GM12878 (cell line): ENCODE measurements around the gene TRIM46. TPM values are rescaled to one million over a fixed set of nuclear protein-coding genes. Genes with fewer than 3 reads are reported as not detected.
A peak's percentile ranks its signal among the peaks of the same experiment; 100 is the strongest.
"Not testable (repeated sequence)": the region's sequence is repeated elsewhere in the genome, so short reads cannot be mapped to it uniquely, and the experiment has no call there.

ENCODE experiments used
- ATAC-seq: fragments of 200-7000 bp; cut with Tn5 transposase; 3 replicates; pipeline ENCODE4 v1.9.1; 2020; ENCODE audit warnings: mild to moderate bottlenecking, moderate library complexity
- BruUV-seq: library from RNA; stranded (reverse); fragments of 400-500 nt; replicated peaks from 2 replicates; lab custom pipeline; 2021; lab: Mats Ljungman, UMichigan
- CTCF ChIA-PET: fragments of 300-600 bp; sonication (Branson Sonifier 250); formaldehyde crosslinking; extraction: SDS; loops from one replicate; lab custom pipeline; 2021; ENCODE audit warnings: inconsistent platforms; lab: Yijun Ruan, JAX
- POLR2A ChIA-PET: fragments of 350-600 bp; formaldehyde crosslinking; extraction: SDS; loops from one replicate; lab custom pipeline; 2021; ENCODE audit warnings: inconsistent platforms; lab: Charles Lee
- RAD21 ChIA-PET: fragments of 300-600 bp; sonication (Branson Sonifier 250); formaldehyde crosslinking; loops from one replicate; lab custom pipeline; 2023; ENCODE audit warnings: antibody characterized with exemption; ENCODE audit not compliant: unreplicated experiment; lab: Charles Lee
- SMC1A ChIA-PET: fragments of 300-600 bp; sonication (Branson Sonifier 250); formaldehyde crosslinking; loops from one replicate; lab custom pipeline; 2023; ENCODE audit not compliant: unreplicated experiment, uncharacterized antibody; lab: Charles Lee
- DNase-seq: peaks from one replicate; pipeline ENCODE4 v3.0.0-alpha.2; 2011; ENCODE audit warnings: low read depth, low spot score
- FAIRE-seq: peaks from 3 replicates; lab custom pipeline; 2011; peaks lifted over from hg19 to GRCh38; lab: Jason Lieb, UNC
- H2AFZ ChIP-seq: 2 replicates; pipeline ENCODE4 v1.6.0; 2011; ENCODE audit warnings: low read depth, low read length, control low read depth; ENCODE audit not compliant: control insufficient read depth
- H3K27ac ChIP-seq: 2 replicates; pipeline ENCODE4 v1.5.1; 2011; ENCODE audit warnings: control low read depth; ENCODE audit not compliant: control insufficient read depth, insufficient read depth
- H3K27me3 ChIP-seq, 2 experiments: replicated peaks in 1 of 2; 2 replicates each; pipeline versions ENCODE4 v1.6.0 to v1.6.1; 2011; ENCODE audit warnings: low read length in 1 of 2; ENCODE audit not compliant: control insufficient read depth in 2 of 2, insufficient read depth in 2 of 2
- H3K36me3 ChIP-seq, 2 experiments: 2 replicates each; pipeline ENCODE4 v1.5.1; 2011; ENCODE audit warnings: low read length in 1 of 2; ENCODE audit not compliant: control insufficient read depth in 2 of 2, insufficient read depth in 2 of 2
- H3K4me1 ChIP-seq: 2 replicates; pipeline ENCODE4 v1.6.1; 2011; ENCODE audit warnings: mild to moderate bottlenecking, low read length, moderate library complexity, mixed read lengths; ENCODE audit not compliant: control insufficient read depth, insufficient read depth
- H3K4me2 ChIP-seq: 2 replicates; pipeline ENCODE4 v1.6.0; 2011; ENCODE audit warnings: control low read depth; ENCODE audit not compliant: control insufficient read depth, insufficient read depth
- H3K4me3 ChIP-seq: fragments of 200-600 bp; sonication (generic); 2 replicates; pipeline ENCODE4 v1.5.1; 2016
- H3K79me2 ChIP-seq: 2 replicates; pipeline ENCODE4 v1.6.0; 2011; ENCODE audit warnings: low read length; ENCODE audit not compliant: control insufficient read depth, insufficient read depth
- H3K9ac ChIP-seq: 2 replicates; pipeline ENCODE4 v1.8.0; 2011; ENCODE audit warnings: low read length, control low read depth, mixed read lengths; ENCODE audit not compliant: control insufficient read depth, insufficient read depth
- H3K9me3 ChIP-seq: replicated peaks from 3 replicates; pipeline ENCODE4 v1.5.1; 2011; ENCODE audit warnings: mild to moderate bottlenecking, low read length; ENCODE audit not compliant: control insufficient read depth, insufficient read depth
- H4K20me1 ChIP-seq: 2 replicates; pipeline ENCODE4 v1.6.0; 2011; ENCODE audit not compliant: control insufficient read depth, insufficient read depth
- PML ChIP-seq: IDR thresholded peaks from 2 replicates; pipeline ENCODE4 v1.6.1; 2012; ENCODE audit warnings: low read length, inconsistent platforms
- TCF12 ChIP-seq: IDR thresholded peaks from 2 replicates; pipeline ENCODE4 v1.6.1; 2011; ENCODE audit warnings: low read depth, mild to moderate bottlenecking, low read length
- ZNF217 ChIP-seq: fragments of 450-650 bp; IDR thresholded peaks from 2 replicates; pipeline ENCODE4 v1.6.1; 2017; ENCODE audit warnings: antibody characterized with exemption, mild to moderate bottlenecking
- WGBS: methylation state at CpG from one replicate; pipeline ENCODE4 v1.1.6; 2016; ENCODE audit warnings: low lambda C conversion rate; ENCODE audit not compliant: insufficient replicate concordance, insufficient coverage; ENCODE audit errors: missing lambda C conversion rate; 5-methylcytosine and 5-hydroxymethylcytosine counted together
- in situ Hi-C: fragments of 300-500 bp; cut with MboI; formaldehyde crosslinking; loops from 9 replicates; pipeline ENCODE4 v1.14.3; 2018; ENCODE audit warnings: mixed read lengths
- intact Hi-C: fragments of 100-400 bp; cut with micrococcal nuclease; formaldehyde crosslinking; loops from one replicate; pipeline ENCODE4 v1.14.2; 2022; ENCODE audit not compliant: unreplicated experiment
- polyA plus RNA-seq, 11 experiments: library from polyadenylated mRNA; depleted of rRNA in 4 of 11; unstranded in 6 of 11; stranded (reverse) in 5 of 11; fragments of >200 nt; fragmentation: Nextera tagmentation in 4 of 11; fragmentation: Illumina TruSeq in 1 of 11; extraction: Ambion mirVana in 4 of 11; extraction: Trizol in 1 of 11; gene quantifications; 1 replicate in 1 of 11; 2 replicates in 10 of 11; pipeline versions ENCODE4 v1.2.1 to v1.2.3, GENCODE V29; 2011 to 2016; ENCODE audit warnings: inconsistent platforms in 2 of 11, missing spikeins in 2 of 11, low read depth in 1 of 11
- total RNA-seq, 4 experiments: library from RNA; depleted of rRNA in 3 of 4; stranded (reverse); fragments of >200 nt in 3 of 4; fragmentation: Illumina TruSeq in 1 of 4; extraction: Trizol in 1 of 4; gene quantifications; 2 replicates each; pipeline versions ENCODE4 v1.2.1 to v1.2.3, GENCODE V29; 2013 to 2021
- TF ChIP-seq, protein P1 (sequence below): fragments of 450-650 bp; IDR thresholded peaks from 2 replicates; pipeline ENCODE4 v1.6.1; 2016; ENCODE audit warnings: mild to moderate bottlenecking, moderate library complexity, borderline replicate concordance

Gene TRIM46
- total and polyA plus RNA-seq, 10 of the 15 experiments (the other 5 are each of a cell fraction or from before 2014, with no cell fraction given) = 0.08 to 3.1 (median 0.97) TPM

- ChIA-PET CTCF (interaction anchor here (0.6 to 5.2 kb wide), 31 partner anchors 8 to 346 kb away, joined by 3 to 244 read pairs (median 4); partner anchors contain the start of genes ADAM15, DPM3, KRTCAP2 and MTX1), RAD21 (interaction anchor here (0.5 to 3.5 kb wide), 11 partner anchors 9 to 311 kb away, joined by 3 to 77 read pairs (median 4); partner anchors contain the start of genes KRTCAP2, MTX1 and THBS3), POLR2A (interaction anchor here (0.6 to 3.5 kb wide), 12 partner anchors 9 to 736 kb away, joined by 3 to 77 read pairs (median 7); partner anchors contain the start of genes KRTCAP2, MTX1, THBS3 and TRIM46), SMC1A (interaction anchor here (1.1 to 3.5 kb wide), 9 partner anchors 9 to 102 kb away, joined by 4 to 46 read pairs (median 5); partner anchors contain the start of genes KRTCAP2, MTX1, THBS3 and TRIM46)
- Histone ChIP-seq H3K9ac (peak overlapping the region; percentile 58), H3K4me2 (peak overlapping the region; percentile 89), H2AFZ (peak overlapping the region; percentile 85), H3K4me1 (peaks cover 16% of the 10 kb centered on the region), H3K4me3 (peak overlapping the region; percentile 77; the same call in 1 of the 2 replicates)
- H3K36me3 ChIP-seq, ATAC-seq, BruUV-seq, intact Hi-C loops, H4K20me1 ChIP-seq, FAIRE-seq, in situ Hi-C loops, H3K9me3 ChIP-seq, H3K27ac ChIP-seq, DNase-seq, H3K27me3 ChIP-seq, H3K79me2 ChIP-seq: not testable (repeated sequence)
- TF ChIP-seq ZNF217 (peak; percentile 12; the same call in 1 of the 2 replicates), TCF12 (0 out of 2 replicates have a peak, but pooled peaks have one; percentile 1), PML (peak; percentile 2; the same call in 1 of the 2 replicates)
- TF ChIP-seq, protein P1, sequence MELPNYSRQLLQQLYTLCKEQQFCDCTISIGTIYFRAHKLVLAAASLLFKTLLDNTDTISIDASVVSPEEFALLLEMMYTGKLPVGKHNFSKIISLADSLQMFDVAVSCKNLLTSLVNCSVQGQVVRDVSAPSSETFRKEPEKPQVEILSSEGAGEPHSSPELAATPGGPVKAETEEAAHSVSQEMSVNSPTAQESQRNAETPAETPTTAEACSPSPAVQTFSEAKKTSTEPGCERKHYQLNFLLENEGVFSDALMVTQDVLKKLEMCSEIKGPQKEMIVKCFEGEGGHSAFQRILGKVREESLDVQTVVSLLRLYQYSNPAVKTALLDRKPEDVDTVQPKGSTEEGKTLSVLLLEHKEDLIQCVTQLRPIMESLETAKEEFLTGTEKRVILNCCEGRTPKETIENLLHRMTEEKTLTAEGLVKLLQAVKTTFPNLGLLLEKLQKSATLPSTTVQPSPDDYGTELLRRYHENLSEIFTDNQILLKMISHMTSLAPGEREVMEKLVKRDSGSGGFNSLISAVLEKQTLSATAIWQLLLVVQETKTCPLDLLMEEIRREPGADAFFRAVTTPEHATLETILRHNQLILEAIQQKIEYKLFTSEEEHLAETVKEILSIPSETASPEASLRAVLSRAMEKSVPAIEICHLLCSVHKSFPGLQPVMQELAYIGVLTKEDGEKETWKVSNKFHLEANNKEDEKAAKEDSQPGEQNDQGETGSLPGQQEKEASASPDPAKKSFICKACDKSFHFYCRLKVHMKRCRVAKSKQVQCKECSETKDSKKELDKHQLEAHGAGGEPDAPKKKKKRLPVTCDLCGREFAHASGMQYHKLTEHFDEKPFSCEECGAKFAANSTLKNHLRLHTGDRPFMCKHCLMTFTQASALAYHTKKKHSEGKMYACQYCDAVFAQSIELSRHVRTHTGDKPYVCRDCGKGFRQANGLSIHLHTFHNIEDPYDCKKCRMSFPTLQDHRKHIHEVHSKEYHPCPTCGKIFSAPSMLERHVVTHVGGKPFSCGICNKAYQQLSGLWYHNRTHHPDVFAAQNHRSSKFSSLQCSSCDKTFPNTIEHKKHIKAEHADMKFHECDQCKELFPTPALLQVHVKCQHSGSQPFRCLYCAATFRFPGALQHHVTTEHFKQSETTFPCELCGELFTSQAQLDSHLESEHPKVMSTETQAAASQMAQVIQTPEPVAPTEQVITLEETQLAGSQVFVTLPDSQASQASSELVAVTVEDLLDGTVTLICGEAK = peak; percentile 54; the same call in 1 of the 2 replicates
- WGBS = under 1% methylated on average over 16 of the region's 16 CpGs
Measured at GRCh38 chr1:155193991-155194240, 20.3 kb downstream of the TRIM46 start.
